Measurements from ENCODE around the gene CC2D2B. TPM values are rescaled to one million over a fixed set of nuclear protein-coding genes. Genes with fewer than 3 reads are reported as not detected.

Gene CC2D2B
- total and polyA plus RNA-seq, 2 of the 8 experiments (the other 6 are each of a cell fraction or from before 2014, with no cell fraction given), result 0.09 to 0.71 TPM

GRCh38 chr10:95907456-95908253 is at the start of gene CC2D2B (continued):
- TF ChIP-seq RXRA (IDR thresholded peaks at IDR 0.05; ENCODE audit: insufficient read depth, low read depth, low read length) (no peak), JUND (IDR thresholded peaks at IDR 0.05; ENCODE audit: low read length) (no peak), TAF1 (IDR thresholded peaks at IDR 0.05; ENCODE audit: low read depth, low read length) (peak; percentile 49; the same call in 1 of the 2 replicates), SIN3A (conservative IDR thresholded peaks at IDR 0.05 in 1 of 2, IDR thresholded peaks at IDR 0.05 in 1 of 2; ENCODE audit: low read depth in 1 of 2, low read length in 2 of 2) (peak in 1 of 2 experiments; percentile 49; a peak in 1 of 4 replicates), ASH2L (IDR thresholded peaks at IDR 0.05; ENCODE audit: low read length) (peak; percentile 86), PHF8 (conservative IDR thresholded peaks at IDR 0.05; ENCODE audit: low read depth, low read length) (peak; percentile 74; the same call in 1 of the 2 replicates), JUN (IDR thresholded peaks at IDR 0.05; ENCODE audit: low read depth, low read length) (no peak), POLR2AphosphoS5 (IDR thresholded peaks at IDR 0.05; ENCODE audit: low read depth, low read length) (peak; percentile 11; the same call in 1 of the 2 replicates), MAX (IDR thresholded peaks at IDR 0.05) (peak; percentile 95), POLR2A (IDR thresholded peaks at IDR 0.05; ENCODE audit: control extremely low read depth in 1 of 2, low read depth in 2 of 2, low read length in 2 of 2) (0 out of 3 replicates have a peak, but pooled peaks of 1 of the 2 experiments have one; percentile 51), KDM1A (IDR thresholded peaks at IDR 0.05; ENCODE audit: borderline replicate concordance, low read length) (peak; percentile 65; the same call in 1 of the 2 replicates), KDM4A (IDR thresholded peaks at IDR 0.05; ENCODE audit: low read depth, low read length, severe bottlenecking) (peak; percentile 99), NRF1 (IDR thresholded peaks at IDR 0.05; ENCODE audit: low read depth, low read length) (peak; percentile 71), SIX5 (IDR thresholded peaks at IDR 0.05; ENCODE audit: low read depth, low read length) (peak; percentile 73)

Measured in H1 (cell line).